ENCODE measurements around the gene HCN1. TPM values are rescaled to one million over a fixed set of nuclear protein-coding genes. Genes with fewer than 3 reads are reported as not detected.
"Not testable (repeated sequence)": the region's sequence is repeated elsewhere in the genome, so short reads cannot be mapped to it uniquely, and the experiment has no call there.

The HCN1 gene
- total and polyA plus RNA-seq, 2 of the 13 experiments (the other 11 are each of a cell fraction or from before 2014, with no cell fraction given): not detected

- H3K79me2 ChIP-seq (ENCODE audit: insufficient read depth, low read length); H4K20me1 ChIP-seq (ENCODE audit: insufficient read depth, low read length); H3K36me3 ChIP-seq (replicated peaks in 1 of 2; ENCODE audit: control insufficient read depth in 1 of 2, insufficient read depth in 2 of 2, low read length in 2 of 2); BruUV-seq (replicated peaks); H3K9ac ChIP-seq (ENCODE audit: insufficient read depth, low read depth, low read length); in situ Hi-C loops (cut with HindIII; ENCODE audit: extremely low pct_ligation_motif_present, low pct_unique_long_range_greater_than_20kb); H3K4me2 ChIP-seq (ENCODE audit: low read depth, low read length); POLR2A ChIA-PET; DNase-seq (ENCODE audit: low spot score); intact Hi-C loops (cut with micrococcal nuclease; ENCODE audit: unreplicated experiment); H3K27ac ChIP-seq (ENCODE audit: extremely low read length, insufficient read depth, low read length); H3K27me3 ChIP-seq (ENCODE audit: control insufficient read depth in 1 of 2, insufficient read depth in 2 of 2, low read length in 2 of 2); H3K4me3 ChIP-seq (replicated peaks in 1 of 3; ENCODE audit: insufficient read depth in 1 of 3, low read depth in 2 of 3, low read length in 3 of 3); FAIRE-seq; CTCF ChIA-PET (ENCODE audit: low intra/inter-chr PET ratio, low total read pairs); H3K4me1 ChIP-seq (ENCODE audit: insufficient read depth, low read length); ATAC-seq; H2AFZ ChIP-seq (ENCODE audit: low read length): not testable (repeated sequence)
- WGBS (ENCODE audit: low lambda C conversion rate): 0% methylated on average over 1 of the region's 8 CpGs
- H3K9me3 ChIP-seq (ENCODE audit: low read length): peaks cover 32% of the 10 kb centered on the region
Measured at GRCh38 chr5:45586001-45586400, 110.2 kb downstream of the HCN1 start.

GRCh38 chr5:45578270-45578669 is 117.9 kb downstream of the HCN1 start:
- H3K4me3 ChIP-seq (replicated peaks in 1 of 3; ENCODE audit: insufficient read depth in 1 of 3, low read depth in 2 of 3, low read length in 3 of 3): no peak overlapping the region
- H2AFZ ChIP-seq (ENCODE audit: low read length): no peak overlapping the region
- ATAC-seq (no peak), FAIRE-seq (no peak), DNase-seq (ENCODE audit: low spot score) (no peak)
- no TSS peak for BruUV-seq (replicated peaks)
- H3K4me2 ChIP-seq (ENCODE audit: low read depth, low read length): no peak overlapping the region
- H3K27ac ChIP-seq (ENCODE audit: extremely low read length, insufficient read depth, low read length): no peak overlapping the region
- H3K36me3 ChIP-seq (replicated peaks in 1 of 2; ENCODE audit: control insufficient read depth in 1 of 2, insufficient read depth in 2 of 2, low read length in 2 of 2): no peaks in the 10 kb centered on the region
- H3K4me1 ChIP-seq (ENCODE audit: insufficient read depth, low read length): no peaks in the 10 kb centered on the region
- WGBS (ENCODE audit: low lambda C conversion rate): 2% methylated on average over 2 of the region's 2 CpGs
- intact Hi-C loops (cut with micrococcal nuclease; ENCODE audit: unreplicated experiment) (no loop called here), in situ Hi-C loops (cut with HindIII; ENCODE audit: extremely low pct_ligation_motif_present, low pct_unique_long_range_greater_than_20kb) (no loop called here)
- CTCF ChIA-PET (ENCODE audit: low intra/inter-chr PET ratio, low total read pairs): no interaction called here
- H3K9me3 ChIP-seq (ENCODE audit: low read length): peaks cover 49% of the 10 kb centered on the region
- H4K20me1 ChIP-seq (ENCODE audit: insufficient read depth, low read length): no peaks in the 10 kb centered on the region
- no peak for TF ChIP-seq SKI (IDR thresholded peaks at IDR 0.05; ENCODE audit: partially characterized antibody)
- no peak for TF ChIP-seq MEIS1 (CRISPR knock-in tag; IDR thresholded peaks at IDR 0.05; ENCODE audit: borderline replicate concordance)
- no peak for TF ChIP-seq ZGPAT (CRISPR knock-in tag; IDR thresholded peaks at IDR 0.05)
- no peaks in the 10 kb centered on the region for H3K27me3 ChIP-seq (ENCODE audit: control insufficient read depth in 1 of 2, insufficient read depth in 2 of 2, low read length in 2 of 2)
- H3K79me2 ChIP-seq (ENCODE audit: insufficient read depth, low read length): no peaks in the 10 kb centered on the region
- POLR2A ChIA-PET: no interaction called here
- H3K9ac ChIP-seq (ENCODE audit: insufficient read depth, low read depth, low read length): no peak overlapping the region

All from HepG2 (cell line).